DND-41 (cell line): Measurements from ENCODE around the gene FAM222A.

Source experiments
- ATAC-seq: fragments of 200-7000 bp; cut with Tn5 transposase; 3 replicates; pipeline ENCODE4 v1.9.1; 2021; ENCODE audit warnings: low read depth; ENCODE audit not compliant: insufficient read depth
- DNase-seq: peaks from one replicate; pipeline ENCODE4 v3.0.0-alpha.2; 2020
- H2AFZ ChIP-seq: 2 replicates; pipeline ENCODE4 v1.6.0; 2012; ENCODE audit warnings: low read depth, low read length
- H3K27ac ChIP-seq: 2 replicates; pipeline ENCODE4 v1.5.1; 2012; ENCODE audit warnings: low read length, inconsistent platforms
- H3K27me3 ChIP-seq: fragments of 200-600 bp; sonication (generic); 2 replicates; pipeline ENCODE4 v1.6.0; 2012; ENCODE audit warnings: low read length, mild to moderate bottlenecking, inconsistent platforms; ENCODE audit not compliant: insufficient read depth, poor library complexity
- H3K36me3 ChIP-seq: 2 replicates; pipeline ENCODE4 v1.5.1; 2012; ENCODE audit warnings: low read length, inconsistent platforms; ENCODE audit not compliant: insufficient read depth
- H3K4me1 ChIP-seq: 2 replicates; pipeline ENCODE4 v1.5.1; 2012; ENCODE audit warnings: mild to moderate bottlenecking, low read length; ENCODE audit not compliant: insufficient read depth
- H3K4me2 ChIP-seq: 2 replicates; pipeline ENCODE4 v1.6.0; 2012; ENCODE audit warnings: mild to moderate bottlenecking, moderate library complexity, low read length, inconsistent platforms; ENCODE audit not compliant: insufficient read depth
- H3K4me3 ChIP-seq, 2 experiments: fragments of 200-600 bp in 1 of 2; shearing (Covaris generic) in 1 of 2; 2 replicates each; pipeline ENCODE4 v1.5.1; 2012 to 2016; ENCODE audit warnings: inconsistent platforms in 2 of 2, low read length in 2 of 2, mild to moderate bottlenecking in 2 of 2, low read depth in 1 of 2, moderate library complexity in 1 of 2
- H3K79me2 ChIP-seq: 2 replicates; pipeline ENCODE4 v1.6.0; 2012; ENCODE audit warnings: low read length, inconsistent platforms; ENCODE audit not compliant: insufficient read depth
- H3K9ac ChIP-seq: 2 replicates; pipeline ENCODE4 v1.6.0; 2012; ENCODE audit warnings: low read depth, mild to moderate bottlenecking, inconsistent platforms, low read length, moderate library complexity
- H3K9me3 ChIP-seq: 2 replicates; pipeline ENCODE4 v1.5.1; 2012; ENCODE audit warnings: low read length, moderate library complexity, mild to moderate bottlenecking, inconsistent platforms; ENCODE audit not compliant: insufficient read depth, severe bottlenecking
- H4K20me1 ChIP-seq: 2 replicates; pipeline ENCODE4 v1.6.0; 2012; ENCODE audit warnings: low read length; ENCODE audit not compliant: insufficient read depth
- EZH2 ChIP-seq: IDR thresholded peaks from 3 replicates; pipeline ENCODE4 v1.6.1; 2012; ENCODE audit warnings: borderline replicate concordance, low read depth, mild to moderate bottlenecking, moderate library complexity, low read length, inconsistent platforms; ENCODE audit not compliant: severe bottlenecking
- TF ChIP-seq, protein P1 (sequence below): IDR thresholded peaks from 2 replicates; pipeline ENCODE4 v1.5.1; 2012; ENCODE audit warnings: borderline replicate concordance, low read length, moderate library complexity, mild to moderate bottlenecking; ENCODE audit not compliant: poor library complexity, severe bottlenecking; ENCODE audit errors: extremely low read depth

FAM222A gene

DNA sequence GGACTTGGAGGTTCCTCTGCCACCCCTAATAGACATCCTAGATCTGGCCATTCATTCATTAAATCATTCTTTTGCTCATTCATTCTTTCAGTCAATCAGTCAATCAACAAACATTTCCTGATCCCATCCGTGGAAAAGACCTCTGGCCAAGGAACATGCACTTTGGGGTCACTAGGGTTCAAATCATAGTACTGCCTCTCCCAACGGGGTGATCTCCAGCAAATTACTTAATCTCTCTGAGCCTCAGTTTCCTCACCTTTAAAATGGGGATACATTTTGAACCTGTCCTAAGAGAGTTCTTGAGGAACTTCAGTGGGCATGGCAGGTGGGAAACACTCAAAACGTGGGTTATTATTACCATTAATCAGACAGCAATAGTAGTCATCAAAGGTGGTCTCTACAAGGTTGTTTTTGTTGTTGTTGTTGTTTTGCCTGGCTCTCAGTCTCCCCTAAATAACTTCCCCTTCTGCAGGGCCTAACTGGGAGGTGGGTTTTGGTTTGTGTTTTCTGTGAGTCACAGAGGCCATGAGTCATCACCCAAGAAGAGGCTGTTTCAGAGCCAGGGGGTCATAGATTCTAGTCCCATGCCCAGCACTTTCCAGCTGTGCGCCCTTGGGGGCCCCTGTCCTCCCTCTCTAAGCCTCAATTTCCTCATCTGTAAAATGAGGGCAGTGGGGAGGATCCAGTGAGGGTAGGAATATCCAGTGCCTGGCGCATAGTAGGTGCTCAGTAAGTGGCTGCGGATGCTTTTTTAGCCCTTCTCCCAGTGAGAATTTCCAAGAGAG is 16.9 kb upstream of the FAM222A start:
- Histone ChIP-seq H3K9me3 (no peaks in the 10 kb centered on the region), H3K36me3 (no peaks in the 10 kb centered on the region), H4K20me1 (no peaks in the 10 kb centered on the region; the same call in 1 of the 2 replicates), H3K4me3 (no peak overlapping the region), H3K4me2 (no peak overlapping the region), H3K79me2 (no peaks in the 10 kb centered on the region), H3K4me1 (no peaks in the 10 kb centered on the region), H2AFZ (no peak overlapping the region), H3K27me3 (peaks cover 16% of the 10 kb centered on the region), H3K9ac (no peak overlapping the region), H3K27ac (no peak overlapping the region)
- no peak for TF ChIP-seq EZH2
- TF ChIP-seq, protein P1, sequence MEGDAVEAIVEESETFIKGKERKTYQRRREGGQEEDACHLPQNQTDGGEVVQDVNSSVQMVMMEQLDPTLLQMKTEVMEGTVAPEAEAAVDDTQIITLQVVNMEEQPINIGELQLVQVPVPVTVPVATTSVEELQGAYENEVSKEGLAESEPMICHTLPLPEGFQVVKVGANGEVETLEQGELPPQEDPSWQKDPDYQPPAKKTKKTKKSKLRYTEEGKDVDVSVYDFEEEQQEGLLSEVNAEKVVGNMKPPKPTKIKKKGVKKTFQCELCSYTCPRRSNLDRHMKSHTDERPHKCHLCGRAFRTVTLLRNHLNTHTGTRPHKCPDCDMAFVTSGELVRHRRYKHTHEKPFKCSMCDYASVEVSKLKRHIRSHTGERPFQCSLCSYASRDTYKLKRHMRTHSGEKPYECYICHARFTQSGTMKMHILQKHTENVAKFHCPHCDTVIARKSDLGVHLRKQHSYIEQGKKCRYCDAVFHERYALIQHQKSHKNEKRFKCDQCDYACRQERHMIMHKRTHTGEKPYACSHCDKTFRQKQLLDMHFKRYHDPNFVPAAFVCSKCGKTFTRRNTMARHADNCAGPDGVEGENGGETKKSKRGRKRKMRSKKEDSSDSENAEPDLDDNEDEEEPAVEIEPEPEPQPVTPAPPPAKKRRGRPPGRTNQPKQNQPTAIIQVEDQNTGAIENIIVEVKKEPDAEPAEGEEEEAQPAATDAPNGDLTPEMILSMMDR, result no peak
- DNase-seq (no peak), ATAC-seq (no peak)

DNA sequence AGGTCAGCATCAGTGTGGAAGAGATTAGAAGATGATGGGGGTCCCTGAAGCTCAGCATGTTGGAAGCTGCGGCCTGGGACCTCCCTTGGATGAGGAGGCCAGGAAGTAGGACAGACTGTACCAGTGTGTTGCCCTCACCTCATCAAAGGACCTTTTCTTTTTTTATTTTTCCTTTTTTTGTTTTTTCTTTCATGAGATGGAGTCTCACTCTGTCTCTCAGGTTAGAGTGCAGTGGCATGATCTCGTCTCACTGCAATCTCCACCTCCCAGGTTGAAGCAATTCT is 16.4 kb upstream of the FAM222A start:
- Histone ChIP-seq H3K9ac (no peak overlapping the region), H3K9me3 (no peaks in the 10 kb centered on the region), H3K4me2 (no peak overlapping the region), H3K27me3 (peaks cover 19% of the 10 kb centered on the region), H2AFZ (no peak overlapping the region), H3K4me3 (no peak overlapping the region), H4K20me1 (no peaks in the 10 kb centered on the region; the same call in 1 of the 2 replicates), H3K36me3 (no peaks in the 10 kb centered on the region), H3K79me2 (no peaks in the 10 kb centered on the region), H3K4me1 (no peaks in the 10 kb centered on the region), H3K27ac (no peak overlapping the region)
- no peak for ATAC-seq
- no peak for DNase-seq
- TF ChIP-seq EZH2, result no peak
- TF ChIP-seq, protein P1, result no peak

DNA sequence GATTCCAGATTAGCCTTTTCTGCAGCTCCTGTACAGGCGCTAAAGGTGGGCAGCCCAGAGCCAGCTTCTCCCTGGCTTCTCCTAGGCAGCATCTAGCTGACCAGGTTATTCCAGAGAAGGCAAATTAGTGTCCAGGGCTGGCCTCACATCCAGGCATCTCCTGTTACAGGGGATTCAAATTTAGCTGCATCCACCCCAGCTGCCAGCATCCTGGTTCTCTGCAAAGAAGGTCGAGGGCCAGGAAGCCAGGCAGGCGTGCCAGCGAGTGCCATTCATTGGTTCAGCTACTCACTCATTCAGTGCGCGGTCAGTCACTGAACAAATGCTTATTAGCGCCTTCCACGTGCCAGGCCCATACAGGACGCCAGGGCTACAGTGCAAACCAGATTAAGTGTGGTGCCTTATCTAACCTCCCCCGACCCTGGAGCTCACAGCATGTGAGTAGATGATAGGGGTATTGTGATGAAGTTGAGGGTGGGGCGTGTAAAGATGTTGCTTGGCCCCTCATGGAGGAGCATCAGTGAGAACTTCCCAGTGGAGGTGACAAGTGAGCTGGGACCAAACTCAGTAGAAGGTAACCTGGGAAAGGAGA is 15.7 kb upstream of the FAM222A start:
- H3K79me2 ChIP-seq, result no peaks in the 10 kb centered on the region
- H3K4me2 ChIP-seq, result no peak overlapping the region
- no peak overlapping the region for H3K4me3 ChIP-seq
- H3K4me1 ChIP-seq, result no peaks in the 10 kb centered on the region
- no peak overlapping the region for H2AFZ ChIP-seq
- H3K9me3 ChIP-seq, result no peaks in the 10 kb centered on the region
- DNase-seq (no peak), ATAC-seq (no peak)
- no peaks in the 10 kb centered on the region for H3K36me3 ChIP-seq
- H4K20me1 ChIP-seq, result no peaks in the 10 kb centered on the region; the same call in 1 of the 2 replicates
- no peak for TF ChIP-seq EZH2
- TF ChIP-seq, protein P1, result no peak
- no peak overlapping the region for H3K9ac ChIP-seq
- no peak overlapping the region for H3K27ac ChIP-seq
- peaks cover 16% of the 10 kb centered on the region for H3K27me3 ChIP-seq
